Endometrium (tissue), 2 donors: ENCODE results near the gene RRAGC.
"Not testable (repeated sequence)": the region's sequence is repeated elsewhere in the genome, so short reads cannot be mapped to it uniquely, and the experiment has no call there.

Experiments
- FAIRE-seq: peaks from 2 replicates; lab custom pipeline; 2012; peaks lifted over from hg19 to GRCh38; lab: Jason Lieb, UNC
- donor health status: control.
- donor health status: control.

The RRAGC gene

DNA sequence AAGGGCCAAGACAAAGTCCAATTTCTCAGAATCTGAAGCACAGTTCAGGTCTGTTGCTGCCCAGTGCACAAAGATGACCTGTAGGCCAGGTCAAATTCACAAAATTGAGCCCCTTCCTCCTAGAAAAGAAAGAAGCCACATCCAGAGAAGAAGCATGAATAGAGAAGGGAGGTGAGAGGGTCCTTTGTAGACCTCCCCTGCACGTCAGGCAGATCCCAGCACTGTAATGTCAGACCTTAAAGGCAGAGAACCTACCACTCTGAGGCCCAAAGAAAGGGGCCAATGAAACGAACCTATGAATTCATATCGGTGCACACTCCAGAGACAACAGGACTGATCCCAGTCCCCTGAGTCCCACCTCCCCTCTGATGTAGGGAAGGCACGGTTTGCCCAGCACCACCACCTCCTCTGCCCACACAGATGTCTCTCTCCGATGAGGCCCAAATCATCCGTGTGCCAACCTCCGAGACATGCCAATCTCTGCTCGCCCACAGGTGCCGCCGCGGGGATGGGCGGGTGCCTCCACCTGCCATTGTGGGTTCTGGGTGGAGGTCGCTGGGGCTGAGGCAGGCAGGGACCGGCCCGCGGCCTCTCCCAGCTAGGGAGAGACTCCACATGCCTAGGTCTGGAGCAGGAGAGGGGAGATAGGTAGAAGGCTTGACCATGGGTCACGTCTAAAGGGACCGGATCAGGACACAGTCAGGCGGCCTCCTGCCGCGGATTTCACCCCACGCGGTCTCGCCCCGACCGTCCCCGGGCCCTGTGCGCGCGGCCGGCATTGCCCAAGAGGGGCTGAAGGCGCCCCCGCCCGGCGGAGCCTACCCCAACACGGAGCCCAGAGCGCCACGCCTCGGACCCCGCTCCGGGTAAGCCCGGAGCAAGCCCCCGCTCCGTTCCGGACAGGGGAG is 42.1 kb downstream of the RRAGC start:
- no peak for FAIRE-seq

DNA sequence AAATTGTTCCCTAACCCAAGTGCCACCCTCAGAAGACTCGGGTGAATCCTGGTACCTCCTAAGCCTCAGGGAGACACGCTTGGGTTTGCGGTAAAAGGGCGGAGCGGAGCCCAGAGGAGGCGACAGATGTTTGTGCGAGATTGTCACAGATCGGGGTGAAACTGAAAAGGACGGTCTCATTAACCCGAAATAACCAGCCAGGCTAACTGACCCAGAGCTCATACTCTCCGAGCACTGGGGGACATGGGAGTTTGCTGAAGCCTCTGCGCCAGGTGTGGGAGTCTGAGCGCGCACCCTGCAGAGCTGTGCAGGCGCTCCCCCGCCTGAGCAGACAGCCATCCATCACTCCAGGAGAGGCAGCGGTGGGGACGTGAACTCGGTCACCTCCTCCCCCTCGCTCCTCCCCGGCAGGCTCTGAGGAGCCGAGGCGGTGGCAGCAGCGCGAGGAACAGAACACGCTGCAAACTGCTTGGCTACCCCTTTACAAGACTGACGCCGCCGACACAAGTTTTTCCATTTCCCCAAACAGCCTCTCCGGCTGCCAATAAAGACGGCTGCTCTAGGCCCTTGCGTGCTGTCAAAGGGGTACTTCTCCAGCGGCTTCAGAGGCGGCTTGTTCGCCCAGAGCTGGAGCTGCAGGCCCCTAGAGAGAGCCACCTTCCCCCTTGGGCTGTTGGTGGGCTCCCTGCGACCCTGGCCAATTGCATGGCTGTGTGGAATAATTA is 43.5 kb downstream of the RRAGC start:
- FAIRE-seq = no peak

DNA sequence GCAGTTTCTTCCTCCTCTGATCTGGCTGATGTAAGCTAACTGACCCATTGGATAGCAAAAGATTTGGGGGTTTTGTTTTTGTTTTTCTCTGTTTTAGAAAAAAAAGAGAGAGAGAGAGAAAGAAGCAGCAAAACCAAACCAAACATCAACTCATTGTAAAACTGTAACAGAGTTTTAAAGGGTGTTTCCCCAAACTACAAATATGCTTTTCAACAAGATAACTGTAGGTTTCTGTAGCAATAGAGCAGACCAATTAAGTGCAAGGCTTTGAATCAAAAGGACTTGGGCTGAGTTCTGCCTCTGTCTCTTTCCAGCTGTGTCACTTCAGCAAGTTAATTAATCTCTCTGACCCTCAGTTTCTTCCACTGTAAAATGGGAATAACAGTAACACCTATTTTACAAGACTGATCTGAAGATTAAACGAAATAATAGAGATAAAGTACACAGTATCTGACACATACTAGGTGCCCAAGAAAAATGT is 44.5 kb downstream of the RRAGC start:
- no peak for FAIRE-seq

DNA sequence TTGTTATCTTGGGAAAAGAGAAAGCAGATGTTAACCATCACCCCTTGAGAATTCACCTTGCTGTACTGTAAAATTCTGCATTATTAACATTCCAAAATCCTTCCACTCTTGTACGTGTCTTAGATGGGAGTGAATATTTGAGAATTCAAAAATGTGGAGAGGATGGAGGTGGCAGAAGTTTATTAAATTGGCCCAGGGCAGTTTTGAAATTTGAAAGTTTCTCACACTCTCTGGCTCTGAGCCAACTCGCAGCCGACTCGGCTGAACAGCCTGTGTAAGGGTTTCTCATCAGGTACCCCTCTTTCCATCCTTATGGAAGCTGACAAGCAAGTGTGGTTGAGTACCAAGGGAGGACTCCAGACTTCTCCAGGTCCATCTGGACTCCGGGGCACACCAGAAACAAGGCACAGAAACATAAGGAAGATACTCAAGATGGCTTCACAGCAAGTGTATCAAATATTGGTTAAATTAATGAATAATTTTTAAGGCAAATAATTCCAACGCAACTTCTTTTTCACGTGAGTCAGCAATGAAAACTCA is 45.1 kb downstream of the RRAGC start:
- no peak for FAIRE-seq

DNA sequence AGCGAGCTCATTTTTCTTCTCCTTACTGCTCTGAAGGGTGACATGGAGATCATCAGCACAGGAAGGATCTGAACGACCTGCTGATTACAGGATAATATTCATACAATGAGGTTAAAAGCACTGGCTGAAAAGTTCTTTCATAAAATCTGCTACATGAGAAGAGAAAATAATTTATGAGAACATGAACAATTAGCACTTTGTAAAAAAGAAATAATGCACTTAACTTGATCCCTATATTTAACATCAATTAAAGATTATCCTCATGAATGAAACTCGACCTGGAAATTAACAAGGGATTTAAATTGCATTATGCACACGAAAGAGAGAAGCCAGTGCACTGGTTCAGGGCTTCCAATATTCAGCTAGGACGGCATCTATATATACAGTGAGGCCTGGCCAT is 46.6 kb downstream of the RRAGC start:
- FAIRE-seq = no peak

DNA sequence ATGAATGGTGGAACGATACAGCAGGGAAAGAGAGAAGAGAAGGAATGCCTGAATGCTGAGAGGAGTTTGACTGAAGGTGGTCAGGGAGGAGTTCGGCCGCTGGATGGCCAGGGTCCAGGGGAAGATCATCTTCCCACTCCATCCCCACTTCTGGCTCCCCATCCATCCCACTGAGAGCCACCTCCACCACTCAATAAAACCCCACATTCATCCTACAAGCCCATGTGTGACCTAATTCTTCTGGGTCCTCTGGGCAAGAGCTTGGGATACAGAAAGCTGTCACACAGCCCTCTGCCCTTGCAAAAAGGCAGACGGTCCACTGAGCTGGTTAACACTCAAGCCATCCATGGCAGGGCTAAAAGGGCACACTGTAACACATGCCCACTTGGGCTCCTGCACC is 48.1 kb downstream of the RRAGC start:
- not testable (repeated sequence) for FAIRE-seq

DNA sequence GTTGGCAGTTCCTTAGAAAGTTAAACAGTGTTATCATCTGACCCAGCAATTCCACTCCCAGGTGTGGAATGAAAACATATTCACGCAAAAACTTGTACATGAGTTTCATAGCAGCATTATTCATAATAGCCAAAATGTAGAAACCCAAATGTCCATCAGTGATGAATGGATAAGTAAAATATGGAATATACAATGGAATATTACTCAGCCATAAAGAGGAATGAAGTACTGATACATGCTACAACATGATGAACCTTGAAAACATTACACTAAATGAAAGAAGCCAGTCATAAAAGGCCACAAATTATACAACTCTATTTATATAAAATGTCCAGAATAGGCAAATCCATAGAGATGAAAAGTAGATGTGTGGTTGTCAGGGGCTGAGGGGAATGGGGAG is 53.5 kb downstream of the RRAGC start:
- FAIRE-seq = no peak

DNA sequence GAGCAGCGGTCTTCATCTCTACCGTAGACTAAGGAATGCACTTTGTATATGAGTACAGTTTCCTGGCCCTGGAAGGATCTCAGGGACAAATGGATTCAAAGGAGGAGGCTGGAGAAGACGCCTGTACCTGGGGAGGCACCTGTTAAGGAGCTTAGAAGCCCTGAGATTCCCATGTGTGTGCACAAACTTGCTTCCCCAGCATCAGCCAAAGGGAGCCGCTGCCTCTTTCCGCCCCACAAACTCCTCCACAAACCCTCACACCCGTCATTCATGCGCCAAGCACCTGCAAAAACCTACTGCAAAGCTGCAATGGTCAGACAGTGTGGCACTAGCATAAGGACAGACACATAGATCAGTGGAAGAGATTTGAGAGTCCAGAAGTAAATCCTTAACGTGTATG is 54.5 kb downstream of the RRAGC start:
- FAIRE-seq = no peak

DNA sequence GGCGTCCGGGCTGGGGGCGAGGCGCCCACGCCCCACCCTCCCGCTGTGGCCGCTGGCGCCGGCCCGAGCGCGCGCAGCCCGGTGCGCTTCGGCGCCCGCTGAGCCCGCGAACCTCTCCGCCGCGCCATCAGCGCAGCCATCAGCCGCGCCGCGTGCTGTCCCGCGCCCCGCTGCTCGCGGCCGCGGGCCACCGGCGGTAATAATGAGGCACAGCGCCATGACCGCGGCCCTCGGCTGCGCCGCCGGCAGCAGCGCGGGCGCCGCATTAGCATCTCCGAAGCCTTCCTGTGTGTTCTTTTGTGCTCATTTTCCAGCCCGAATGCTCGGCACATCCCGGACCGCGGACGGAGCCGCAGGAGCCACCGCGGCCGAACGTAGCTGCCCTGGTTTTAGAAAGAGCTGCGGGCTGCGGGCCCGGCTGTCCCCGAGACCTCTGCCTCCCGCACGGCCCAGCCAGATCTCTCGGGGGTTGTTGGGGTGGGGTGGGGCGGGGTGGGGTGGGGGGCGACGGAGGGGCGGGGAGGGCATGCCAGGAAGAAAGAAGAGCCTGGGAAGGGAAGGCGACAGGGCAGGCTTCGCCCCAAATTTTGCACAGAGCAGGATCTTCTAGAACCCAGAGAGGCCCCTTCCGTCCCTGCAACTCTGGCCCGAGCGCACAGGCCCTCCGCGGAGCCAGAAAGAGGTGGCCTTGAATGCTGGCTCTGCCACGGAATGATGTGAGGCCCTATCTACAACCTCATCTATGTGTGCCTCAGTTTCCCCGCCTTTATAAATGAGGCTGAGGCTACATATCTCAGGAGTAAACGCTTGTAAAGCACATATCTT is 55.3 kb downstream of the RRAGC start:
- no peak for FAIRE-seq

DNA sequence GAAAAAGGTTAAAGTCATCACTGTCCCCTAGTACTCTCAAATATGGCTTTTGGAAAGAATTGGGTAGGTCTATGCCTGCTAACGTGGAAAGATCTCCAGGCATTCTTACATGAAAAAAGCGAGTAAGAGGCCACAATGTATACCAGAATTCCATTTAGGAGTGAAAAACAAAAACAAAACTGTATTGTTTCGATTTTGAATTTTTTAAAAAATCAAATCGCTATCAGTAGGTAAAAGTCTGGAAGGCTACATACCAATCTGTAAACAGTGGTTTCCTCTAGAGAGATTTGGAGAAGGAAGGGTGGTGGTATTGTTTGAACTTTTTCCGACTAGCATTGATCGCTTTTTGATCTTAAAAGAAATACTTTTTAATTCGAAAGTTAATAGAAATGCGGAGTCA is 55.9 kb downstream of the RRAGC start:
- no peak for FAIRE-seq

DNA sequence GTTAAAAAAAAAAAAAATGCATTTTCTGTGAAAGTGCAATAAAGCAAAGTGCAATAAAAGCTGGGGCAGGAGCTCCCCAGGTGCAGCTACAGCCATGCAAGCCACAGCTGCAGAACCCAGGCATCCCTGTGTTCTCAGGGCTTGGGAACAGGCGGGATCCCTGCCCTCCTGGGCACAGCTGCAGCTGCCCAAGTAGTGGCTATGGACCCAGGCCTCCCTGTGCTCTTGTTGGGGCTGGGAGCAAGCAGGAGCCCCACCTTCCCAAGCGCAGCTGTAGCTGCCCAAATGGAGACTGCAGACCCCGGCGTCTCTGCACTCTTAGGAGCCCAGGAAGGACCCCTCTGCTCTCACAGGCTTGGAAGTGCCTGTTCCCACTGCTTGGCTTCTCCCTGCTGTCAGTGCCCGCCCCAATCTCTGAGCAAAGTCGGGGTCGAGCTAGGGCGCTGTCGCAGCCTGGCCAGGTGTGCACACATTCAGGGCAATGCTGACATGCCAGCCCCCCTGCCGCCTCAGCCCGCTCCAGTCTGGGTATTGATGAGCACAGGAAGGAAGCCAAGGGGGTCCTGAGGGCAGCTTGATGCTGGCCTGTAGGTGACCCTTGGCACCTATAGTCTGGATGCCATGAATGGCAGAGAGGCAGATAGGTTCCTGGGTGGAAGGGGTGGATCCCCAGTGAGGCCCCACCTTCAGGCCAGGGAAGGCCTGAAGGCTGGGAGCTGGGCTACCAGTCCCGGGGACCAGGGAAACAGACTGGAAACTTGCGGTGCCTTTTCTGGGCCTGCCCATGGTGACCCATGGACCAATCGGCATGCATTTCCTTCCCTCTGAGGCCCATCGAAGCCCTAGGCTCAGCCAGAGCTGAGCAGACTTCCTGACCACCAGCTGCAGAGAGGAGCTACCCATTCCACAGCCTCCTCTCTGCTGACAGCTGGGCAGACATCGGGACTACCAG is 58.6 kb downstream of the RRAGC start:
- no peak for FAIRE-seq

DNA sequence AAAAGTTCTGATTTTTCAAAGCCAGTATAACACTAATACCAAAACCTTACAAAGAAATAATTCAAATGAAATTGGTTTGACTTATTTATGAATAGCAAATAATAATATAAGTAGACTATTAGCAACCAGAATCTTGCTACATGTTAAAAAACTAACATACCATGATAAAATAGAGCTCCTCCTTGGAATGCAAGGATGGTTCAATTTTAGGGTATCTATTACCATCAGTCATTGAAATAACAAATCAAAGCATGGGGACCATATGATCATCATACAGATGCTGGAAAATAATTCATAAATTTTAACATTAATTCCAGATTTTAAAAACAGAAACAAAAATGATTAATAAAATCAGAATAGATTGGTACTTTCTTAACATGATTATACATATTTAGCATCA is 66.3 kb downstream of the RRAGC start:
- FAIRE-seq = no peak

DNA sequence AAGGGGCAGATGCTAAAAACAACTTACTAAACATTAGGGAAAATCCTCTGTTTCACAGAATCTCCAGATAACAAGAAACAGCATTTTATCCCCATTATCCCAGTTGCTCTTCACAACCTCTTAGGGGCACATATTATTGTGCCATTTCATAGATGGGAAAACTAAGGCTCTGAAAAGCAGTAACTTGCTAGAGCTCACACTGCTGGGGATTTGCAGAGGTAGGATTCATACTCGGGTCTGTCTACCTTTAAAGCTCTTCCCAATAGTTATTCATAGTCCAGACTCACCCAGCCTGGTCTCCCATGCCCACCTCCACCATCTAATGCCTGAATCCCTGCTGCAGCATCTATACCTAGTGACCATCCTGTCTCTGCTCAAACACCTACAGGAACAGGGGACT is 67.7 kb downstream of the RRAGC start:
- no peak for FAIRE-seq

DNA sequence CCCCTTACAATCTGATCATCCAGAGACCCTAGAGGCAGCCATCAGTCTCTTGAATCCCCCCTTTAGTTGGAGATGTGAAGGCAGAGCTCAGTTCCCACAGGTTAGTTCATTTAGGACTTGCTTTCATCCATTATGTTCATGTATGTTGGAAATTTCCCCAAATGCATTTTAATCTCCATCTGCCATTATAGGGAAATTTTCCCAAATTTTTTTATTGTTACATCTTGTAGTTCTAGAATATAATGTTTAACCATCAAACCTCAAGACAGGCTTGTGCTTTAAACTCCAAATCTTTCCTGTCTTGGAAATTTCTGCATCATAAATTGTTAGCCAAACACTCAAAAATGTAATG is 68.4 kb downstream of the RRAGC start:
- no peak for FAIRE-seq

DNA sequence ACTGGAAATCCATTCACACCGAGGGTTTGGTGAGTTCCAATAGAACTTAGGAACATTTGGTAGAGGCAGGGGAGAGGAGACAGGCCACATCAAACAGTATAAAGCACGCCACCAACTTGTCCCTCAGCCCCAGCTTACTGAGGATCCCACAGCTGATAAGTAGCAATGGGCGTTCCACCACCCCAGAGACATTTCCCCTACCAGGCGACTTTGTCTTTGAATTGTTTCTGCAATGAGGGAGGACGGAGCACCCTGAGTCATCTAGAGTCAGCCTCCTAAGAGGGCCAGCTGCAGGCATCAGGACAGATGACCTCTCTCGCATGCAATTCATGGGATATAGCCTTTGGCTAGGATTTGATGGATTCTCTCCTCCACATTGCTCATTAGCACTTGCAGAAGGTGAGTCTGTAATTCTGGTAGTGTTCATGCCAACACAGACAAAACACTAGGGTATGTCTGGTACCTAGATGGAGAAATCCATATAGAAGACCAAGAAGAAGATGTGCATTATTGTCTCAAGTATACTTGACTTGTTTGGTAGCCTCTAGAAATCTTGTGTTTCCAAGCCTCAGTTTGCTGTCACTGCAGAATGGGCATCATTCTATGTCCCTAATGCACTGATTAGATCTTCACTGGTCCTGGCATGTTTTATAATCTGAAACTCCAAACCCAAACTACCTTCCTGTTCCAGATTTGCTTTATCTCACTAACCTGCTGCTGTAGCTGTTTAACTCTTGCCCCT is 69.0 kb downstream of the RRAGC start:
- FAIRE-seq = no peak

DNA sequence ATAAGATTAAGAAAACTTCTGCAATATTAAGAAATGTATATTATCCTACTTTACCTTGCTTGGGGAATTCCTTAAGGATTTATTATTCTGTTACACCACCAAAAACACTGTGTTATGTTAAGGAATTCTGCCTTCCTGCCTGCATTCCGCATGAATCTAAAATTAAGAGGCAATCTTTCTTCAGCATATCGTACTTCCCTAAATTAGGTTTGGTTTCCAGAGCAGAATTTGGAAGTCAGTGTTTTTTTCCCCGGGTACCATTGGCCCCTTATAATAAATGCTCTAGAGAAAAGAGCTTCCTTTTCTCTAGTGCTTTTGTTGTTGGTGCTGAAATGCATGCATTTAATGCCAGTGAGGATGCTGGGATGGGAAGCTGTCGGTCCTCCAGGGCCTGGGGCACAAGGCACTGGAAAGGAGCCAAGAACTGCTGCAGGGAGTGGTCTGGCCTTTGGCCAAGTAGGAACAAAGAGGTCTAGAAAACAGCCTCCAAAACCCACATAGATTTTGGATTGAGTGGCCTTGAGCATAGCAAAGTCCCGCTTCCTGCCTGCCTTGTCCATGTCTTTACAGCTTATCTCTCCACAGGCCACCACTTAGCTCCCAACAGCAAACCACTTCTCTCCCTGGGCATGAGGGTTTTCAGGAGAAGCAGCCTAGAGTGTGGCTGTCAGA is 69.9 kb downstream of the RRAGC start:
- no peak for FAIRE-seq

DNA sequence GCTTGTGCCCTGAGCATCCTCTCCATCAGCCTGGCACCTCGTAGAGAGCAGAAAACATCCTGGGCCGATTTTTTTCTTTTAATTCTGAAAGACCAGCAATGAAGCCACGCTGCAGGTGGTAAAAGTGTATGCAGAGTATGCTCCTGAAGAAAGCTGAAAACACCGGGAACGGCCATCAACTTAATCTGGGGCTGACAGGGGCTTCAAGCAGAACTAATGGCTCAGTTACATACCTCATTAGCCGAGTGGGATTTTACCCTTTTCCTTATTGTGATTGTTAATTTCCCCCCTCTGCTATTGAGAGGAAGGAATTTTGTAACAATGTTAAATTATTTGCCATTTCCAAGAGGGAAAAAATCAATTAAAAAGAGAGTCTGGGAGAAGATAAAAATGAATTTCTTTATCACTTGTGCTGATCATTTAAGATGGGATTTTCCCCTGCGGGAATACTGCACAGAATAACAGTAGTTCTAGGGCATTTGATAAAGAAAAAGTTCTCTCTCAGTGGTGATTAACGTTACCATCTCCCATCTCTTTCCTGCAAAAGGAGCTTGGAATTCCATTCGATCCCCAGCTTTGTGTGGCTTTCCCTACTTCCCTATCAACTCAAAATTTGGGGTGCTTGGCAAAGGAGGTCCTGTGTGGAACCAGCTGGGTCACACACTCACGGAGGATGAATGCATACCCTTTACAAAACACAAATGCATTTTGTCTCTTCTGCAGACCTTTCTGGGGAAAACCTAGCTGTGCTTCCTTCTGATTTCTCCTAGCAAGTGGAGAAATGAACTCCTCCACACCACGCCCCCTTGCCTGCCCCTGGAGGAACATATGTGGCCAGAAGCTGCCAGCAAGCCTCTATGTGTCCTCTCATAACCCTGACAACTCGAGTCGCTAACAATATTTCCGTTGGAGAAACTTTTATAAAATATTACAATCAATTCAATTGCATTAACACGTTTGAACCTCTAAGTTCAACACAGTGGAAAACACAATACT is 70.9 kb downstream of the RRAGC start:
- FAIRE-seq = no peak
